ENCODE data around the gene MUC5AC.

The MUC5AC gene

DNA sequence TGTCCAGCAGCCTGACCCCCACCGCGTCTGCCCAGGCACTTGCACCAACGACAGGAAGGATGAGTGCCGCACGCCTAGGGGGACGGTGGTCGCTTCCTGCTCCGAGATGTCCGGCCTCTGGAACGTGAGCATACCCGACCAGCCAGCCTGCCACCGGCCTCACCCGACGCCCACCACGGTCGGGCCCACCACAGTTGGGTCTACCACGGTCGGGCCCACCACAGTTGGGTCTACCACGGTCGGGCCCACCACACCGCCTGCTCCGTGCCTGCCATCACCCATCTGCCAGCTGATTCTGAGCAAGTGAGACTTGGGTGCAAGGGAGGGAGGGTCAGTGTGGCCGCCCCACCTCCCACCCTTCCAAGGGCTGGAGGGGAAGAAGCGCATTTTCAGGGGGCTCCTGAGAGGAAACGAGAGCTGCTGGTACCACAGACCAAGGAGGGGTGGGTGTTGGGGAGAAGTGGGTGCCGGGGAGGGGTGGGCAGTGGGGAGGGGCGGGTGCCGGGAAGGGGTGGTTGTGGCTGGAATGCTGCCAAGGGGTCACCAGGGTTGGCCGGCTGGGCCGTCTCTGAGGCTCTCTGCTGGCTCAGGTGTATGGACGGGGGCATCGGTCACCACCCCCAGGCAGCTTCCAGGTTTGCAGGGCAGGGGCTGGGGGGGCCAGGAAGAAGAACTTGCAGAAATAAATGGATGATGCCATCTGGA lies 37.4 kb downstream of the MUC5AC start:
- DNase-seq (ENCODE audit: low read depth, low spot score): no peak

DNA sequence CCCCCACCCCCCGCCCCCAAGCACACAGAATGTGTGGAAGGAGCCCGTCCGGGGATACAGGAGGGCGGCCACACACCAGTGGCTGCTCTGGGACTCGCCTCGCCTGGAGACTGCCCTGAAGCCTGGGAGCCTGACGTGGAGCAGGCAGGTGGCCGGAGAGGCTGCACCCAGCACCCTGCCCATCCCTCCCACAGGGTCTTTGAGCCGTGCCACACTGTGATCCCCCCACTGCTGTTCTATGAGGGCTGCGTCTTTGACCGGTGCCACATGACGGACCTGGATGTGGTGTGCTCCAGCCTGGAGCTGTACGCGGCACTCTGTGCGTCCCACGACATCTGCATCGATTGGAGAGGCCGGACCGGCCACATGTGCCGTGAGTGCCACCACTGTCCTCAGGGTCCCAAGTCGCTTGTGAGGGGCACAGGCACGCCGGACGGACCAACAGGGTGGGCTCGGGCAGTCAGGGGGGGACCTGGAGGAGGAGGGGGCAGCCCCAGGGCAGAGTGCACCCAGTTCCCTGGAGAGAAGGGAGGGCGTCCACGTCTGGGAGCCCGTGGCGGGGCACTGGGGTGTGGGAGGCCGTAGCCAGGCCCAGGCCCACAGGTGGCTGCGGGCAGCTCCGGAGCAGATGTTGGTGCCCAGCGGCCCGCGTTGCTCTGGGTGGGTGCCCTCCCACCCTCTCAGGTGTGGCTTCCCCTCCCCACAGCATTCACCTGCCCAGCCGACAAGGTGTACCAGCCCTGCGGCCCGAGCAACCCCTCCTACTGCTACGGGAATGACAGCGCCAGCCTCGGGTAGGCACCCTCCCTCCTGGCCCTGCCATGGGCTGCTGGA lies 38.1 kb downstream of the MUC5AC start:
- DNase-seq (ENCODE audit: low read depth, low spot score): no peak

DNA sequence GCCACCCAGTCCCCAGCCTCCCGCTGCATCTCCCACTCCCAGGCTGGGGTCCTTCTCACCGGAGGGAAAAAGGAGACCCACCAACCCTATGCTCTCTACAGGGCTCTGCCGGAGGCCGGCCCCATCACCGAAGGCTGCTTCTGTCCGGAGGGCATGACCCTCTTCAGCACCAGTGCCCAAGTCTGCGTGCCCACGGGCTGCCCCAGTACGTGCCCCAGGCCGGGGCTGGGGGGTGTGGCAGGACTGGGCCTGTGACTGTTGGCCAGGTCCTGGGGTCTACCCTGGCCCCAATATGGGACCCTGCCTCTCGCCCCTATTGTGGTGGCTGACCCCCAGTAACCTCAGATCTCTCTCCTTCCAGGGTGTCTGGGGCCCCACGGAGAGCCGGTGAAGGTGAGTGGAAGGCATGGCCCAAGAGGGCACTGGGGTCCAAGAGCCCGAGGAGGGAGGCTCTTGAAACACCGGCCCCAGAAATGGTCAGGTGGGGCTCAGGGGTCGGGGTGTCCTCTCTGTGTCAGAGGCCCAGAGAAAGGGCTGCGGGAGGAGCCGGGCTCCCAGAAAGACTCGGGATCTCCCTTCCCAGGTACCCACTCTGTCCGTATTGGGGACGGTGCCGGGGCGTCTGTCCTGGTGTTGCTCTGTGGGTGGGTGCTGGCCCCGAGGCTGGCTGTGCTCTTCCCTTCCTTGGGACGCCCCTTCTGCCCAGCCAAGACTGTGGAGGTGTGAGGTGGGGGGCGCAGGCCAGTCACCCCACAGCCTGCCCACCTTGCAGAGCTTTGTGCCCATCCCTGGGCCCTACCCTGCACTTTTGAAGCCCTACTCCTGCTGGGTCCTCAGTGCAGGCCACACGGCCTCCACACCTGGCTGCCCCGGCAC lies 39.0 kb downstream of the MUC5AC start:
- DNase-seq (ENCODE audit: low read depth, low spot score): no peak

DNA sequence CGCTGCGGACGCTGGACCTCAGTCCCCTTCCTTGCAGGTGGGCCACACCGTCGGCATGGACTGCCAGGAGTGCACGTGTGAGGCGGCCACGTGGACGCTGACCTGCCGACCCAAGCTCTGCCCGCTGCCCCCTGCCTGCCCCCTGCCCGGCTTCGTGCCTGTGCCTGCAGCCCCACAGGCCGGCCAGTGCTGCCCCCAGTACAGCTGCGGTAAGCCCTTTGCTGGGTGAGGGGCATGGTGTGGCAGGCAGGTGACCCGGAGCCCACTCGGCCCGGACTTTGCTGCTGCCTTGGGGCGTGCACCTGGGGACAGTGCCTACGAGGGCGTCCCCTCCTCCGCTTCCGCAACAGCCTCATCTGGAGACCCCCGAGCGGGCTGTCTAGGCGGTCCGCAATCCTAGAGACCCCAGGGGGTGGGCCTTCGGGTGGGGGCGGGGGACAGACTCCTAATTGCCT lies 39.7 kb downstream of the MUC5AC start:
- DNase-seq (ENCODE audit: low read depth, low spot score): no peak

DNA sequence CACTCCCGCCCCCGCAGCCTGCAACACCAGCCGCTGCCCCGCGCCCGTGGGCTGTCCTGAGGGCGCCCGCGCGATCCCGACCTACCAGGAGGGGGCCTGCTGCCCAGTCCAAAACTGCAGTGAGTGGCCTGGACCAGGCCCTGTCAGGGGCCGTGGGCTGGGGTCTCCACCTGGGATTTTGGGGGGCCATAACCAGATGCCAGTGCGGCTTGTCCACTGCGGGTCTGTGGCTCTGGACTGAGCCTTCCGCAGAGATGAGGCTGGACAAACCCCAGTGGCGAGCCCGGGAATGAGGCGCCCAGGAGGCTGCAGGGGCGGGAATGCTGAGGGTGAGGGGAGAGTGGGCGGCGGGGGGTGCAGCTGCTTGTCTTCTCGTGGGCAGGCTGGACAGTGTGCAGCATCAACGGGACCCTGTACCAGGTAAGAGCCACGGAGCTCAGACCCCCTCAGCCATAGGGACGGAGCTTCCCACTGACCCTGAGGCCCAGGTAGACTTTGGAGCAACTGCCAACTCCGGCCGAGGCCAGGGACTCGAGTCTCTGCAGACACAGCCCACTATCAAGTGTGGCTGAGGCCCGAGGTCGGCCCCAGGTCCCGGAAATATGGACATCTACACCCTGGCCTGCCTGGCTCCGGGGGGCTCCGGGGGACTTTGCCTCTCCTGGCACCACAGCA lies 40.3 kb downstream of the MUC5AC start:
- no peak for DNase-seq (ENCODE audit: low read depth, low spot score)

DNA sequence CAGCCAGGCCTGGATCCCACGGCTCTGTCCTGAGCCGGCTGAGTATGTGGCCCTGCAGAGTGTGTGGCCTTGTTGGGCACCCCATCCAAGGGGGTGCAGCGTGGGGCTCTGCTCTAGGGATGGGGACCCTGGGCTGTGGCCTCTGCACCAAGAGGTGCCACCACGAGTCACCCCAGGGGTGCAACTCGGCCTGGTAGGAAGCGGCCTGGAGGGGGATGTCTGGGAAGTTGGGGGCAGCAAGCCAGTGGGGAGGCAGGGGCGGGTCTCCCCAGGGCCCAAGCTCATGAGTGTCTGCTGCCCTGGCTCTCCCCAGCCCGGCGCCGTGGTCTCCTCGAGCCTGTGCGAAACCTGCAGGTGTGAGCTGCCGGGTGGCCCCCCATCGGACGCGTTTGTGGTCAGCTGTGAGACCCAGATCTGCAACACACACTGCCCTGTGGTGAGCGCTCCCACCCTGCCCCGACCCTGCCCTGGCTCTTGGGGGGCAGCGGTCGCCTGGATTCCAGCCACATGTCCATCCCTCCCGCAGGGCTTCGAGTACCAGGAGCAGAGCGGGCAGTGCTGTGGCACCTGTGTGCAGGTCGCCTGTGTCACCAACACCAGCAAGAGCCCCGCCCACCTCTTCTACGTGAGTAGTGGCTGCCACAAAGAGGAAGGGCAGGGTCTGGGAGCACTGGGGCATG lies 40.9 kb downstream of the MUC5AC start:
- DNase-seq (ENCODE audit: low read depth, low spot score): no peak

DNA sequence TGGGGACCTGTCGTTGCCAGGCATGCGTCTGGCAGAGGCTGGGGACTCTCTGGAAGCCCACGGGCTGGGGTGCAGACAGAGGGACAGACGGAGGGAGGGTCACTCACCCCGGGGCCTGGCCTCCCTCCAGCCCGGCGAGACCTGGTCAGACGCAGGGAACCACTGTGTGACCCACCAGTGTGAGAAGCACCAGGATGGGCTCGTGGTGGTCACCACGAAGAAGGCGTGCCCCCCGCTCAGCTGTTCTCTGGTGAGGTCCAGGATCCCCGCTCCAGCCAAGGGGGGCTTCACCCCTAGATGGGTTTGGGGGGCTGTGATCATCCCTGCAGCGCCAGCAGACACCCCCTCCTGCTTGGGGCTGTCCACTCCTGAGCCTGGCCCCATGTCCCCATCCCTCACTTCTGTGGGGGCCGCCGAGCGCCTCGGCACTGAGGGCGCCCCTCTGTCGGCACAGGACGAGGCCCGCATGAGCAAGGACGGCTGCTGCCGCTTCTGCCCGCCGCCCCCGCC lies 41.5 kb downstream of the MUC5AC start:
- DNase-seq (ENCODE audit: low read depth, low spot score): no peak

DNA sequence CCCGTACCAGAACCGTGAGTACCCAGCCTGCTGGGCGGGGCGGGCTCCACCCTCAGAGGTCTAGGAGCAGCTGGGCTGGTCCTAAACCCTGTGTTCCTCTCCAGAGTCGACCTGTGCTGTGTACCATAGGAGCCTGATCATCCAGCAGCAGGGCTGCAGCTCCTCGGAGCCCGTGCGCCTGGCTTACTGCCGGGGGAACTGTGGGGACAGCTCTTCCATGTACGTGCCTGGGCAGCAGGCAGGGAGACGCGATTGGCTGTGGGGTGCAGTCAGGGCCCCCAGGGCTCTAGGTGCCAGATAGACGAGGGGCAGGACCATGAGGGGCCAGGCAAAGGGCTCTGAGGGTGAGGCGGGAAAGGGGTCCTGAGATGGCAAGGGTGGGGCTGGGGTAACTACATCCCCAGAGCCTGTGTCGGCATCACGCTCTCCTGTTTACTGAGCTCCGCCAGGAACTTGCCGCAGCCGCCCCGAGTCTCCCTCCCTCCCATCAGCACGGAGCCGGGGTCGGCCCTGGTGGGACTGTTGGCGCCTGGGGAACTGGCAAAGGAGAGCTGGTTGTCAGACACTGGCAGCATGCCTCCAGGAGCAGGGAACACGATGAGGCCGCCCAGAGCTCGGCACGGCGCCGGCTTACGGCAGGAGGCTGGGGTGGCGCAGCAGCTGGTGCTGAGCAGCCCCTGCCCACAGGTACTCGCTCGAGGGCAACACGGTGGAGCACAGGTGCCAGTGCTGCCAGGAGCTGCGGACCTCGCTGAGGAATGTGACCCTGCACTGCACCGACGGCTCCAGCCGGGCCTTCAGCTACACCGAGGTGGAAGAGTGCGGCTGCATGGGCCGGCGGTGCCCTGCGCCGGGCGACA lies 42.2 kb downstream of the MUC5AC start:
- no peak for DNase-seq (ENCODE audit: low read depth, low spot score)

DNA sequence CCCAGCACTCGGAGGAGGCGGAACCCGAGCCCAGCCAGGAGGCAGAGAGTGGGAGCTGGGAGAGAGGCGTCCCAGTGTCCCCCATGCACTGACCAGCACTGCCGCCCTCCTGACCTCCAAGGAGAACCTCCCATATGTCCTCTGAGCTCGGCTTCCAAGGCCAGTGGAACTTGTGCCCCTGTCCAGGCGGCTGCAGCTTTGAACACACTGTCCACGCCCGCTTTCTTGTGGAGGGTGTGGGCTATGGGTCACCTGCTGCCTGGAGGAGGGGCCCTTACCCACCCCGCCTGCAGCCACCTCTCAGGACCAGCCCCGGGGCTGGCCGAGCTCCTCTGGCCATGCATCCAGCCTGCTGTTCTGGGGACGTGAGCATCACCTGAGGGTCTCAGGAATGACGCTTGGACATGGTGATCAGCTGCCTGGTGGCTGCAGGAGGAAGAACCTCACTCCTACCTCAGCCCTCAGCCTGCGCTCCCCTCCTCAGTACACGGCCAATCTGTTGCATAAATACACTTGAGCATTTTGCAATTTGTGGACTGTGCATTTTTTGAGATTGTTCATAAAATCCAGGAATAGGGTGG lies 42.9 kb downstream of the MUC5AC start:
- no peak for DNase-seq (ENCODE audit: low read depth, low spot score)

DNA sequence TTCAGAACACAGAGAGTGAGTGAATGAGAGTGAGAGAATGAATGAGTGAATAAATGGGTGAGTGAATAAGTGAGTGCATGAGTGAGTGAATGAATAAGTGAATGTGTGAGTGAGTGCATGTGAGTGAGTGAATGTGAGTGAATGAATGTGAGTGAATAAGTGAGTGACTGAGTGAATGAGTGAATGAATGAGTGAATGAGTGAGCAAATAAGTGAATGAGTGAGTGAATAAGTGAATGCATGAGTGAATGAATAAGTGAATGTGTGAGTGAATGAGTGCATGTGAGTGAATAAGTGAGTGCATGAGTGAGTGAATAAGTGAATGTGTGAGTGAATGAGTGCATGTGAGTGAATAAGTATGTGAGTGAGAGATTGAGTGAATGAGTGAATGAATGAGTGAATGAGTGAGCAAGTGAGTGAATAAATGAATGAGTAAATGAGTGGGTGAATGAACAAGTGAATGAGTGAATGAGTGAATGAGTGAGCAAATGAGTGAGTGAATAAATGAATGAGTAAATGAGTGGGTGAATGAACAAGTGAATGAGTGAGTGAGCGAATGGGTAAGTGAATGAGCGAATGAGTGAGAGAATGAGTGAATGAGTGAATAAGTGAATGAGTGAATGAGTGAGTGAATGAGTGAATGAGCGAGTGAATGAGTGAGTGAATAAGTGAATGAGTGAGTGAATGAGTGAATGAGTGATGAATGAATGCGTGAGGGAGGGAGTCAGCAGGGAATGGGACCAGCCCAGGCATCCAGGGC lies 43.8 kb downstream of the MUC5AC start:
- no peak for DNase-seq (ENCODE audit: low read depth, low spot score)

DNA sequence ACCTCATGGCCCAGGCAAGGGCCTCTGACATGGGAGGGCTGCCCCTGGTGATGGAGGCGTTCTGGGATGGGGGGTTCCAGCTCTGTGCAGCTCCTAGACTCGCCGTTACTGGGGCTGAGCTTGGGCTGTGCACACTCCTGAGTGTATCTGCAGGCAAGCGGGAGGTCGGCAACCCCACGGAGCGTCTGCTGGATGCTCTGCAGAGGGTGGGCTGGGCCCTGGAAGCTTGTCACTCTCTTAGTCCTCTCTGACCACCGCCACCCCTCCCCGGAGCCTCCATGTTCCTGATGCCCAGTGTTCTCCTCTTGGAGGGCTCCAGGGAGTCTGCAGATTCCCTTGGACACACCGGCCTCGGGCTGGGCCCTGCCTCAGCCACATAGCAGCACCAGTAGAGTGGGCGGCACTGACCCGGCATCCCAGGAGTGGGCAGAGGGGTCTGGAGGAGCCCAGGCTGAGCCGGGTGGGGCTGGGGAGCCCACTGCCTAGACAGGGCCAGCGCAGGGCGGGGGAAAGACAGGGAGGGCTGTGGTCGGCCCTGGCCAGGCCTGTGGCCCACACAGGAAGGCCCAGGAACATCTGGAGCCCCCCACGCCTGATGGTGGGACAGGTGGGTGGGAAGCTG lies 44.5 kb downstream of the MUC5AC start:
- DNase-seq (ENCODE audit: low read depth, low spot score): no peak

DNA sequence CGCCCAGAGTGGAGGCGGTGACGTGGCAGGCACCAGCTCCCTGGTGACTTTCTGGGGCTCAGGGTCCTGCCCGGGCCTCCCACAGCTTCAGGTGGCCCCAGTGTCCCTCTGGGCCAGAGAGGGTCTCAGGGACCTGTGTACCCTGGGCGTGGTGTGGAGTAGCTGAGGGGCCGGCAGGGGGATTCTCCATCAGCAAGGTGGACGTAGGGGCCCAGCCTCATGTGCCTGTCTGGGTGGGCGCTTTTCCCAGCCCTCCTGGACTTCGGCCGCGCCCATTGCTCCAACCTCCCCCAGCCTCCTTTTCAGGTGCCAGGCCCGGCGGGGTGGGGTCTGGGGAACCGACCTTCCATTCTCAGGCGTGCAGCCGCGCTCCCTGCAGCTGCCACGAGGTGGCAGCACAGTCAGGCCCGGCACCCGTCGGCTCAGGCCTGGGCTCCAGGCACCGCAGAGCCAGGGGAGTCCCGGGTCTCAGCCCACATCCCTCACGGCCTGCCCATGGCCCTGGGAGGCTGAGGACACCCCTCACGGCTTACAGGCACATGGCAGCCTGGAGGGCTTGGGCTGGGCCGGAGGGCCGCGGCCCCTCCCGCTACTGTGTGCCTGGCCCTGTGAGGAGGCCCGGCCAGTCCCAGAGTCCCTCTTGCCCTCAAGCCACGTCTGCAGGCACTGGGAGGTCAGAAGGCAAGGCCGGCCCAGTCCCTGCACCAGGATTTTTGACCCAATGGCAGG lies 45.2 kb downstream of the MUC5AC start:
- no peak for DNase-seq (ENCODE audit: low read depth, low spot score)

DNA sequence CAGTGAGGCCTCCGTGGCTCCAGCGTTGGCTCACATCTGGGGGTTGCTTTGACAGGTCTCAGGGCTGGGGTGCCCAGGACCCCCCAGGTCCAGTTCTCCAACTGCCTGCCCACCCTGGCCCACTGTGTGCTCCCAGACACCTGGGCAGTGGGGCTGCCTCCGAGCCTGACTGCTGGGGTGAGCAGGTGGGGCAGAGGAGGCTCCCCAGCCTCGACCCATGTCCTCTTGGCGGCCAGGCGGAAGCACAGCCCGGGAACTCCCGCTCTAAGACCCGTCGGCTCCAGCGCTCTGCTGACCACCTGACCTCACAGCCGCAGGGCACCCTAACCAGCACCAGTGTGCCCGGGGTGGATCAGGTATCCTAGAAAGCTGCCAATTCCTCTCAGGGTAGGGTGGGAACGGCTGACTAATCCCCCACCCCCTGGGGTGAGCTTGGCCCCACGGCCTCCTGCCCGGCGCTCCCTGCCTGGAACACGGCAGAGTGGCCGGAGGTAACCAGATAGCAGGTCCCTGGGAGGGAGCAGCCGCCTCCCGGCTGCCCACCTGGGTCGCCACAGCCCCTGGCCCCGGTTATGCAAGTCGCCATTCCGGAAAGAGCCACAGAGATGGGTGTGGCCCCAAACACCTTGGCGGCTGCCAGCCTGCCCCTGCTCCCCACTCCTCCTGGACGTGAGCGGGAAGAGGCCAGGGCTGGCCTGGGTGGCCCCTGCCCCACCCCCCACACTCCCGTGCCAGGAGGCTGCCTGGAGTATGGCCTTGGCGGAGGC lies 45.9 kb downstream of the MUC5AC start:
- no peak for DNase-seq (ENCODE audit: low read depth, low spot score)

DNA sequence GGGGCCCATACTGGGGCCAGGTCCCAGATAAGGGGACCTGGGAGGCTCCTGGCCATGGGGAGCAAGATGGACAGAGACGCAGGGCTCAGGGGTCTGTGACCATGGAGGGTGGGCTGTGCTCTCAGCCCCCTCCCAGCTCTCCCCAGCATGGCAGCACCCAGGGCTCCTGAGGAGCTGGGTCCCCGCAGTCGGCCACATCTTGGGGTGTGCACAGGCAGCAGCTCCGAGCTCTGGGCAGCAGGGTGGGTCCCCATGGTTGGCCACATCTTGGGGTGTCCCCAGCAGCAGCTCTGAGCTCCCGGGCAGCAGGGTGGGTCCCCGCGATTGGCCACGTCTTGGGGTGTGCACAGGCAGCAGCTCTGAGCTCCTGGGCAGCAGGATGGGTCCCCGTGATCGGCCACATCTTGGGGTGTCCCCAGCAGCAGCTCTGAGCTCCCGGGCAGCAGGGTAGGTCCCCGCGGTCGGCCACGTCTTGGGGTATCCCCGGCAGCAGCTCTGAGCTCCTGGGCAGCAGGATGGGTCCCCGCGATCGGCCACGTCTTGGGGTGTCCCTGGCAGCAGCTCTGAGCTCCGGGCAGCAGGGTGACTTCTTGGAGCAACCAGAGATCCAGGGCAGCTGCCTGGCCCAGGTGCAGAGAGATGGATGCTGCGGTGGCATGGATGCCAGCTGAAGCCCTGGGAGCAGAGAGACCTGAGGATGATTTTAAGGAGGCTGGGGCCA lies 46.8 kb downstream of the MUC5AC start:
- no peak for DNase-seq (ENCODE audit: low read depth, low spot score)

DNA sequence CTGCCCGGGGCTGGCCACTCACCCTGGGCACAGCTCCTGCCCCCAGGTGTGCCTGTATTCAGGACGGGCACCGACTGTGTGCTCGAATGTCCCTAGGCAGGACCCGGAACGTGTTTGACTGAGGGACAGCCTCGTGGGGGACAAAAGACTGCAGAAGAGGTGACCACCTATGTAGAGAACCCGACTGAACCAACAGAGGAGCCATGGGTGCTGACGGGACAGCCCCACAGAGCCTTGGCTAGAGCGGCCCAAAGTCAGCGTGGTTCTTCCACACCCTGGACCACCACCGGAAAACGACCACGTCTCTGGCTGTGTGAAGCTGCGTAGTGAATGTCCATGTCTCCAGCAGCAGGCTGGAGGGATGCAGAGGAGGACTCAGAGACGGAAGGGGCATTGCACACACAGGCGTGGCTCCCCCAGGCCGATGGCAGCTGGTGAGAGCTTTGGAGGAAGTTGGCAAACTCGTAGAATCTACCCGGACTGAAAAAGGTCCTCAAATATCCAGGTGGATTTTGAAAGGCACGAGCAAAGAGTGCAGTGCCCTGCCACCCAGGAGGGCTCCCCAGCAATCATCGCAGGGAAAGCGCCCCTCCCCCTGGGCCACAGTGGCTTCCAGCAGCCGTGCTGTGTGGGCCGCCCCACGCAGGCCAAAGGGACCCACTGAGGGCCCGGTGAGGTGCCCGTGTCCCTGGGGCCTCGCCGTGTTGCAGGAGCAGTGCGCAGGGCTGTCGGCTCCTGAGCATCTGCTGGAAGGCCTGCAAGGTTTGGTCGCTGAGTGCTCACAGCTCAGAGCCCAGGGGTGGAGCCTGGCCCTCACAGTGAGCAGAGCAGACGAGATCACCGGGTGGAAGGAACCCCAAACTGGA lies 47.6 kb downstream of the MUC5AC start:
- DNase-seq (ENCODE audit: low read depth, low spot score): no peak
